MM.1S (cell line): Measurements from ENCODE around the gene RAB4B.

ENCODE experiments used
- EZH2 ChIP-seq: fragments of 300-600 bp; sonication (generic); optimal IDR thresholded peaks from 2 replicates; pipeline ENCODE3; 2017; ENCODE audit warnings: low read depth, mild to moderate bottlenecking, antibody characterized with exemption, low read length, mixed read lengths
- EZH2phosphoT487 ChIP-seq: fragments of 300-600 bp; sonication (generic); IDR thresholded peaks from 2 replicates; pipeline ENCODE4 v1.6.1; 2018; ENCODE audit warnings: antibody characterized with exemption, low read length
- TF ChIP-seq, protein P1 (sequence below): fragments of 300-600 bp; sonication (generic); IDR thresholded peaks from 2 replicates; pipeline ENCODE4 v1.5.1; 2016; ENCODE audit warnings: antibody characterized with exemption, low read length, mixed read lengths

DNA sequence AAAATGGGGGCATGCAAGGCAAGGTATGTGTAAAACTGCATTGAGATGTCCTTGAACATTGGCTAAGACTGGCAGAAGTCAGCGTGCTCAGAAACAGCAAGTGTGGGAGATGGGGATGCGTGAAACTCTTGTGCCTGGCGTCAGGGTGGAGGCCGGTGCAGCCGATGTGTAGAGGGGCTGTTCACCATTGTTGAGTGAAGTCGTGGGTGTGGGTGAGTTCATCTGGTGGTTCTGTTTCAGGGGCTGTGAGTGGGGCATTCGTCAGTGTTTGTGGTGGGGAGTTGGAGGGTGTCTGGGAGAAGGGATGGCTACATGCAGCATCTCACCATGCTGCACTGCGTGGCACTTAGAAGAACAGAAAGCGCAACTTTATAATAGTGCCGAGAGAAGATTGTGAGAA, 14.1 kb upstream of the RAB4B start:
- TF ChIP-seq, protein P1, sequence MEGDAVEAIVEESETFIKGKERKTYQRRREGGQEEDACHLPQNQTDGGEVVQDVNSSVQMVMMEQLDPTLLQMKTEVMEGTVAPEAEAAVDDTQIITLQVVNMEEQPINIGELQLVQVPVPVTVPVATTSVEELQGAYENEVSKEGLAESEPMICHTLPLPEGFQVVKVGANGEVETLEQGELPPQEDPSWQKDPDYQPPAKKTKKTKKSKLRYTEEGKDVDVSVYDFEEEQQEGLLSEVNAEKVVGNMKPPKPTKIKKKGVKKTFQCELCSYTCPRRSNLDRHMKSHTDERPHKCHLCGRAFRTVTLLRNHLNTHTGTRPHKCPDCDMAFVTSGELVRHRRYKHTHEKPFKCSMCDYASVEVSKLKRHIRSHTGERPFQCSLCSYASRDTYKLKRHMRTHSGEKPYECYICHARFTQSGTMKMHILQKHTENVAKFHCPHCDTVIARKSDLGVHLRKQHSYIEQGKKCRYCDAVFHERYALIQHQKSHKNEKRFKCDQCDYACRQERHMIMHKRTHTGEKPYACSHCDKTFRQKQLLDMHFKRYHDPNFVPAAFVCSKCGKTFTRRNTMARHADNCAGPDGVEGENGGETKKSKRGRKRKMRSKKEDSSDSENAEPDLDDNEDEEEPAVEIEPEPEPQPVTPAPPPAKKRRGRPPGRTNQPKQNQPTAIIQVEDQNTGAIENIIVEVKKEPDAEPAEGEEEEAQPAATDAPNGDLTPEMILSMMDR: no peak
- TF ChIP-seq EZH2: no peak
- TF ChIP-seq EZH2phosphoT487: no peak
